Testis (tissue), 2 donors: ENCODE results near the gene CDC42EP4.

Experiments used
- CTCF ChIP-seq, 3 experiments: fragments of 450-650 bp in 2 of 3; fragments of 200-600 bp in 1 of 3; sonication (generic) in 1 of 3; IDR thresholded peaks; one replicate each; pipeline ENCODE4 v1.5.1; 2016 to 2019; ENCODE audit warnings: antibody characterized with exemption in 3 of 3, mild to moderate bottlenecking in 2 of 3, moderate library complexity in 1 of 3
- POLR2A ChIP-seq: fragments of 450-650 bp; IDR thresholded peaks from one replicate; pipeline ENCODE4 v1.6.1; 2017; ENCODE audit warnings: antibody characterized with exemption, mild to moderate bottlenecking, moderate library complexity

DNA sequence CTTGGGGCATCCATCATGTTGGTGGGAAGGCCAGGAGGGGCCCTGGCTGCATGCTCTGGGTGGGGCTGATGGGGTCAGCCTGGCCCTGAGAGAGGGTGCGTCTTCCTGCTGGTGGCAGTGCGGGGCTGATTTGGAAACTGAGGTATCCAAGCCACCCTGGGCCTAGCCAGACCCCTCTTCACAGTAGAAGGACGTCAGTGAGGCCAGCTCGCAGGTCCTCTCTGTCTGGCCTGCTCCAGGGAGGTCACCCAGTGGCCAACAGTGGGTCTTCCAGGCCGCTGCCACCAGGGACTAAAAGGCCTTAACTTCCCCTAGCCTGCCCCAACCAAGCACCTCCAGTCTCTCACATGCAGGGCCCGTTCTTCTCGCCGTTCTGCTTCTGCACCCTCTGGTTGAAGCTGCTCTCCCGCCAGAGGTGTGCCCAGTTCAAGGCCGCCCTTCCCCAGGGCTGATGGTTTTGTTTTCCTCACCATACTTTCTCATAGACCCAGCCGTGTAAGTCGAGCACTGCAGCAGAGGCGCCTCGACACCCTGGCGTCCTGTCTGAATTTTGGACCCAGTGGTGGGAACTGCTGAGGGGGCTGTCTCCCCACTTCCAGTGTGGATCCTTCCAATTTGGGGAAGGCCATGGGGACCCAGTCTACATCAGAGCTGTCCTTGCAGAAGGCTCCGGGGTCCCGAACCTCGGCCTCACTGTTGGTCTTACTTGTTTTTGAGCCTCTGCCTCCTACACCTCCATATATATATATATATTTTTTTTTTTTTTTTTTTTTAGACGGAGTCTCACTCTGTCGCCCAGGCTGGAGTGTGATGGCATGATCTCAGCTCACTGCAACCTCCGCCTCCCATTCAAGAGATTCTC, 42.9 kb upstream of the CDC42EP4 start:
- TF ChIP-seq CTCF (IDR thresholded peaks at IDR 0.05) (no peak), POLR2A (no peak)
